HG03135 (cell line): ENCODE results near the gene SLC24A5.

Source experiments
- ATAC-seq: cut with Tn5 transposase; IDR thresholded peaks from one replicate; pipeline ENCODE4 v1.9.1; 2021; ENCODE audit warnings: mild to moderate bottlenecking, moderate library complexity; ENCODE audit not compliant: unreplicated experiment

SLC24A5 gene

GRCh38 chr15:48185529-48185928 is 64.7 kb downstream of the SLC24A5 start:
- ATAC-seq = no peak

GRCh38 chr15:48186271-48186670 is 65.5 kb downstream of the SLC24A5 start:
- no peak for ATAC-seq

GRCh38 chr15:48190932-48191573 is 70.3 kb downstream of the SLC24A5 start:
- ATAC-seq = no peak

GRCh38 chr15:48191574-48192225 is 70.9 kb downstream of the SLC24A5 start, which contains the start of gene CTXN2:
Gene CTXN2 (plus strand): TSS chr15:48191665. CDS start chr15:48201301, 9,636 bp downstream.
- ATAC-seq = no peak
